HL-60/S4 treated with retinoic acid at 250 ng/mL for 4 days and 3 days (cell line): ENCODE results near the gene GNG7.
"Not testable (repeated sequence)": the region's sequence is repeated elsewhere in the genome, so short reads cannot be mapped to it uniquely, and the experiment has no call there.

Experiments used
- in situ Hi-C: fragments of 300-500 bp; cut with MboI; formaldehyde crosslinking; loops from 2 replicates; pipeline ENCODE4 v1.7.0; 2022; ENCODE audit warnings: low sequenced_read_pairs

Gene GNG7

GRCh38 chr19:2646866-2647535 lies 55.5 kb downstream of the GNG7 start:
- in situ Hi-C loops, result no loop called here

- in situ Hi-C loops, result no loop called here
Observed at GRCh38 chr19:2645826-2646225, 56.7 kb downstream of the GNG7 start.

GRCh38 chr19:2643123-2643737 lies 59.3 kb downstream of the GNG7 start:
- in situ Hi-C loops, result not testable (repeated sequence)

- in situ Hi-C loops, result no loop called here
Observed at GRCh38 chr19:2641332-2641698, 61.2 kb downstream of the GNG7 start.

- in situ Hi-C loops, result no loop called here
Observed at GRCh38 chr19:2640563-2641331, 61.7 kb downstream of the GNG7 start.

- in situ Hi-C loops, result no loop called here
Observed at GRCh38 chr19:2639999-2640398, 62.5 kb downstream of the GNG7 start.

- in situ Hi-C loops, result no loop called here
Observed at GRCh38 chr19:2638417-2638940, 64.0 kb downstream of the GNG7 start.

- in situ Hi-C loops, result no loop called here
Observed at GRCh38 chr19:2636897-2637683, 65.4 kb downstream of the GNG7 start.

- in situ Hi-C loops, result no loop called here
Observed at GRCh38 chr19:2636141-2636896, 66.2 kb downstream of the GNG7 start.

- in situ Hi-C loops, result no loop called here
Observed at GRCh38 chr19:2634960-2635359, 67.5 kb downstream of the GNG7 start.

GRCh38 chr19:2634228-2634951 lies 68.1 kb downstream of the GNG7 start:
- in situ Hi-C loops, result no loop called here

- in situ Hi-C loops, result no loop called here
Observed at GRCh38 chr19:2633693-2634075, 68.8 kb downstream of the GNG7 start.

GRCh38 chr19:2631213-2631821 lies 71.2 kb downstream of the GNG7 start:
- in situ Hi-C loops, result no loop called here

- in situ Hi-C loops, result no loop called here
Observed at GRCh38 chr19:2630352-2631001, 72.0 kb downstream of the GNG7 start.

GRCh38 chr19:2629491-2630351 lies 72.8 kb downstream of the GNG7 start:
- in situ Hi-C loops, result no loop called here

- in situ Hi-C loops, result no loop called here
Observed at GRCh38 chr19:2628597-2628996, 73.9 kb downstream of the GNG7 start.

- in situ Hi-C loops, result no loop called here
Observed at GRCh38 chr19:2627855-2628254, 74.6 kb downstream of the GNG7 start.

- in situ Hi-C loops, result no loop called here
Observed at GRCh38 chr19:2627319-2627829, 75.1 kb downstream of the GNG7 start.
